Smooth muscle cell (in vitro differentiated cells): ENCODE data around the gene TACC3. TPM values are rescaled to one million over a fixed set of nuclear protein-coding genes. Genes with fewer than 3 reads are reported as not detected.

ENCODE experiments used
- DNase-seq: peaks from one replicate; lab custom pipeline; 2025; ENCODE audit not compliant: unreplicated experiment; lab: John Stamatoyannopoulos, UW
- H2AFZ ChIP-seq: fragments of 200-600 bp; sonication (generic); 2 replicates; pipeline ENCODE4 v1.6.0; 2016; ENCODE audit warnings: antibody characterized with exemption, low read depth, mild to moderate bottlenecking
- H3F3A ChIP-seq: fragments of 200-600 bp; sonication (generic); 2 replicates; pipeline ENCODE4 v1.6.0; 2017; ENCODE audit warnings: antibody characterized with exemption, low read depth
- H3K27ac ChIP-seq: fragments of 200-600 bp; sonication (generic); 2 replicates; pipeline ENCODE4 v1.5.1; 2016; ENCODE audit warnings: low read depth, mild to moderate bottlenecking
- H3K27me3 ChIP-seq: fragments of 200-600 bp; sonication (generic); 2 replicates; pipeline ENCODE4 v1.6.1; 2016; ENCODE audit warnings: low read depth, mild to moderate bottlenecking
- H3K36me3 ChIP-seq: fragments of 200-600 bp; sonication (generic); 2 replicates; pipeline ENCODE4 v1.5.1; 2016; ENCODE audit warnings: low read depth
- H3K4me1 ChIP-seq: fragments of 200-600 bp; sonication (generic); 2 replicates; pipeline ENCODE4 v1.5.1; 2016; ENCODE audit warnings: low read depth
- H3K4me2 ChIP-seq: fragments of 200-600 bp; sonication (generic); 2 replicates; pipeline ENCODE4 v1.6.0; 2016; ENCODE audit warnings: mild to moderate bottlenecking
- H3K4me3 ChIP-seq: fragments of 200-600 bp; sonication (generic); 2 replicates; pipeline ENCODE4 v1.5.1; 2016; ENCODE audit warnings: mild to moderate bottlenecking
- H3K79me2 ChIP-seq: fragments of 200-600 bp; sonication (generic); 2 replicates; pipeline ENCODE4 v1.6.0; 2016; ENCODE audit warnings: low read depth, mild to moderate bottlenecking
- H3K9ac ChIP-seq: fragments of 200-600 bp; sonication (generic); 2 replicates; pipeline ENCODE4 v1.6.0; 2016; ENCODE audit warnings: low read depth
- H3K9me3 ChIP-seq: fragments of 200-600 bp; sonication (generic); replicated peaks from 2 replicates; pipeline ENCODE4 v1.5.1; 2016; ENCODE audit warnings: low read depth
- H4K20me1 ChIP-seq: fragments of 200-600 bp; sonication (generic); 2 replicates; pipeline ENCODE4 v1.6.0; 2016; ENCODE audit warnings: low read depth
- WGBS: methylation state at CpG from one replicate; pipeline ENCODE4 v1.1.7; 2016; ENCODE audit warnings: low lambda C conversion rate; 5-methylcytosine and 5-hydroxymethylcytosine counted together
- polyA plus RNA-seq: library from polyadenylated mRNA; unstranded; fragments of >200 nt; fragmentation: Nextera tagmentation; extraction: Ambion mirVana; gene quantifications from 2 replicates; pipeline ENCODE4 v1.2.1, GENCODE V29; 2016
- total RNA-seq: library from RNA; depleted of rRNA; stranded (reverse); fragments of >200 nt; gene quantifications from 2 replicates; pipeline ENCODE4 v1.2.3, GENCODE V29; 2014
- TF ChIP-seq, protein P1 (sequence below): fragments of 200-600 bp; sonication (generic); IDR thresholded peaks from 2 replicates; pipeline ENCODE4 v1.5.1; 2017; ENCODE audit warnings: borderline replicate concordance, mild to moderate bottlenecking, antibody characterized with exemption; ENCODE audit not compliant: insufficient read depth, poor library complexity, severe bottlenecking

The TACC3 gene
- total and polyA plus RNA-seq, 2 experiments from 2014 or later, result 12.5 to 19.4 TPM

GRCh38 chr4:1771555-1772305 lies 50.4 kb downstream of the TACC3 start:
- H3K27ac ChIP-seq, result no peak overlapping the region
- H4K20me1 ChIP-seq, result no peaks in the 10 kb centered on the region
- no peak overlapping the region for H3K4me3 ChIP-seq
- peaks cover 50% of the 10 kb centered on the region for H3K4me1 ChIP-seq
- H3K4me2 ChIP-seq, result no peak overlapping the region
- no peaks in the 10 kb centered on the region for H3K9me3 ChIP-seq
- 78% methylated on average over 27 of the region's 28 CpGs for WGBS
- H3K27me3 ChIP-seq, result no peaks in the 10 kb centered on the region
- H3K36me3 ChIP-seq, result no peaks in the 10 kb centered on the region
- DNase-seq, result no peak
- H3F3A ChIP-seq, result no peaks in the 10 kb centered on the region
- no peak overlapping the region for H2AFZ ChIP-seq
- TF ChIP-seq, protein P1, sequence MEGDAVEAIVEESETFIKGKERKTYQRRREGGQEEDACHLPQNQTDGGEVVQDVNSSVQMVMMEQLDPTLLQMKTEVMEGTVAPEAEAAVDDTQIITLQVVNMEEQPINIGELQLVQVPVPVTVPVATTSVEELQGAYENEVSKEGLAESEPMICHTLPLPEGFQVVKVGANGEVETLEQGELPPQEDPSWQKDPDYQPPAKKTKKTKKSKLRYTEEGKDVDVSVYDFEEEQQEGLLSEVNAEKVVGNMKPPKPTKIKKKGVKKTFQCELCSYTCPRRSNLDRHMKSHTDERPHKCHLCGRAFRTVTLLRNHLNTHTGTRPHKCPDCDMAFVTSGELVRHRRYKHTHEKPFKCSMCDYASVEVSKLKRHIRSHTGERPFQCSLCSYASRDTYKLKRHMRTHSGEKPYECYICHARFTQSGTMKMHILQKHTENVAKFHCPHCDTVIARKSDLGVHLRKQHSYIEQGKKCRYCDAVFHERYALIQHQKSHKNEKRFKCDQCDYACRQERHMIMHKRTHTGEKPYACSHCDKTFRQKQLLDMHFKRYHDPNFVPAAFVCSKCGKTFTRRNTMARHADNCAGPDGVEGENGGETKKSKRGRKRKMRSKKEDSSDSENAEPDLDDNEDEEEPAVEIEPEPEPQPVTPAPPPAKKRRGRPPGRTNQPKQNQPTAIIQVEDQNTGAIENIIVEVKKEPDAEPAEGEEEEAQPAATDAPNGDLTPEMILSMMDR, result no peak
- H3K79me2 ChIP-seq, result no peaks in the 10 kb centered on the region
- H3K9ac ChIP-seq, result no peak overlapping the region

GRCh38 chr4:1772853-1773538 lies 51.7 kb downstream of the TACC3 start:
- H3K27ac ChIP-seq, result no peak overlapping the region
- H3K9me3 ChIP-seq, result no peaks in the 10 kb centered on the region
- peaks cover 54% of the 10 kb centered on the region for H3K4me1 ChIP-seq
- 76% methylated on average over 20 of the region's 30 CpGs for WGBS
- H2AFZ ChIP-seq, result no peak overlapping the region
- DNase-seq, result no peak
- no peak overlapping the region for H3K4me2 ChIP-seq
- H4K20me1 ChIP-seq, result no peaks in the 10 kb centered on the region
- no peak overlapping the region for H3K9ac ChIP-seq
- no peaks in the 10 kb centered on the region for H3F3A ChIP-seq
- H3K79me2 ChIP-seq, result no peaks in the 10 kb centered on the region
- H3K4me3 ChIP-seq, result no peak overlapping the region
- no peaks in the 10 kb centered on the region for H3K27me3 ChIP-seq
- H3K36me3 ChIP-seq, result no peaks in the 10 kb centered on the region
- TF ChIP-seq, protein P1, result no peak

- DNase-seq, result no peak
- TF ChIP-seq, protein P1, result no peak
- H3K27ac ChIP-seq, result no peak overlapping the region
- no peak overlapping the region for H3K4me3 ChIP-seq
- H3K9me3 ChIP-seq, result no peaks in the 10 kb centered on the region
- H3F3A ChIP-seq, result no peaks in the 10 kb centered on the region
- H2AFZ ChIP-seq, result no peak overlapping the region
- no peaks in the 10 kb centered on the region for H4K20me1 ChIP-seq
- H3K4me2 ChIP-seq, result no peak overlapping the region
- H3K79me2 ChIP-seq, result no peaks in the 10 kb centered on the region
- peaks cover 54% of the 10 kb centered on the region for H3K4me1 ChIP-seq
- WGBS, result 90% methylated on average over 10 of the region's 10 CpGs
- no peaks in the 10 kb centered on the region for H3K27me3 ChIP-seq
- H3K36me3 ChIP-seq, result no peaks in the 10 kb centered on the region
- no peak overlapping the region for H3K9ac ChIP-seq
Observed at GRCh38 chr4:1773754-1774153, 52.4 kb downstream of the TACC3 start.
